ENCODE measurements around the gene TRAF1.

DNA sequence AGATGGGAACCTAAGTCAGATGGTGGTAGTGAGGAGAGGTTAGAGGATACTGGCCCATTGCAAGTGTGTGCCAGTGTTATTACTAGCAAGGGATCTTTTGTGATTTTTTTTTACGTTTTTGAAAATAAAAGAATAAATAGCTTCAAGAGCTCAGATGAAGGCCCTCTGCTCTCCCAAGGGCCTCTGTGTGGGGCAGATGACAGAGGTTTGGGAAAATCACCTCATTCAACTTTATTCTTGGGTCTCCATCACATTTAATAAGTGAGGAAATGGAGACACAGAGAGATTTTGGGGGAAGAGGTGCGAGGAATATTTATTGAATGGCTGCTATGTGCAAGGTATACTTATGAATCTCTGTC lies 10.1 kb upstream of the TRAF1 start:
- TF ChIP-seq GATA2 (IDR thresholded peaks at IDR 0.05; ENCODE audit: low read depth, low read length) (no peak), GATA3 (IDR thresholded peaks at IDR 0.05; ENCODE audit: low read depth, low read length) (no peak)
